ENCODE results near the gene NOD1. TPM values are rescaled to one million over a fixed set of nuclear protein-coding genes. Genes with fewer than 3 reads are reported as not detected.

The NOD1 gene
- total RNA-seq, 1 donor from 2014 or later, result 4.2 TPM

GRCh38 chr7:30523466-30523865, 44.9 kb upstream of the NOD1 start:
- TF ChIP-seq, protein P1, sequence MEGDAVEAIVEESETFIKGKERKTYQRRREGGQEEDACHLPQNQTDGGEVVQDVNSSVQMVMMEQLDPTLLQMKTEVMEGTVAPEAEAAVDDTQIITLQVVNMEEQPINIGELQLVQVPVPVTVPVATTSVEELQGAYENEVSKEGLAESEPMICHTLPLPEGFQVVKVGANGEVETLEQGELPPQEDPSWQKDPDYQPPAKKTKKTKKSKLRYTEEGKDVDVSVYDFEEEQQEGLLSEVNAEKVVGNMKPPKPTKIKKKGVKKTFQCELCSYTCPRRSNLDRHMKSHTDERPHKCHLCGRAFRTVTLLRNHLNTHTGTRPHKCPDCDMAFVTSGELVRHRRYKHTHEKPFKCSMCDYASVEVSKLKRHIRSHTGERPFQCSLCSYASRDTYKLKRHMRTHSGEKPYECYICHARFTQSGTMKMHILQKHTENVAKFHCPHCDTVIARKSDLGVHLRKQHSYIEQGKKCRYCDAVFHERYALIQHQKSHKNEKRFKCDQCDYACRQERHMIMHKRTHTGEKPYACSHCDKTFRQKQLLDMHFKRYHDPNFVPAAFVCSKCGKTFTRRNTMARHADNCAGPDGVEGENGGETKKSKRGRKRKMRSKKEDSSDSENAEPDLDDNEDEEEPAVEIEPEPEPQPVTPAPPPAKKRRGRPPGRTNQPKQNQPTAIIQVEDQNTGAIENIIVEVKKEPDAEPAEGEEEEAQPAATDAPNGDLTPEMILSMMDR (IDR thresholded peaks at IDR 0.05; ENCODE audit: insufficient read depth, low read length, severe bottlenecking), result no peak
- Histone ChIP-seq H3K4me3 (ENCODE audit: low read depth, low read length) (no peak overlapping the region), H3K27me3 (ENCODE audit: control insufficient read depth, insufficient read depth, low read length) (no peaks in the 10 kb centered on the region), H3K36me3 (ENCODE audit: control insufficient read depth, insufficient read depth, low read length) (no peaks in the 10 kb centered on the region)
- DNase-seq (ENCODE audit: low read depth) (no peak), FAIRE-seq (no peak)

DNA sequence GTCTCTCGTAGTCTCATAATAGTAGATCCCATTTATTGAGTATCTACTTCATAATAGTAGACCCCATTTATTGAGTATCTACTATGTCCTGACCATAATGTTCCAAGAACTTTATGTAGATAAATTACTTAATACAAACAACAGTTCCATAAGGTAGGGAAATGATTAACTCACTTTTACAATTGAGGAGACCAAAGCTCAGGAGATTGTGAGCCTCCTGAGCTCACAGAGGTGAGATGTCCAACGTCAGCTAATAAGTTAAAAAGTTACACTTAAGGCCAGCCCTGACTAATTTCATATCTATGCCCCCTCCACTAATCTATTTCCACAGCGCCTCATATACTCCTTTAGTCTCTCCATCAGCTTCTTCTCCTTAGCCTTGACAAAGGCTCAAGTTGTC, 43.6 kb upstream of the NOD1 start:
- H3K36me3 ChIP-seq (ENCODE audit: control insufficient read depth, insufficient read depth, low read length), result no peaks in the 10 kb centered on the region
- no peak overlapping the region for H3K4me3 ChIP-seq (ENCODE audit: low read depth, low read length)
- TF ChIP-seq, protein P1 (IDR thresholded peaks at IDR 0.05; ENCODE audit: insufficient read depth, low read length, severe bottlenecking), result no peak
- DNase-seq (ENCODE audit: low read depth) (no peak), FAIRE-seq (no peak)
- no peaks in the 10 kb centered on the region for H3K27me3 ChIP-seq (ENCODE audit: control insufficient read depth, insufficient read depth, low read length)

- no peak for FAIRE-seq
- no peak for DNase-seq (ENCODE audit: low read depth)
- Histone ChIP-seq H3K36me3 (ENCODE audit: control insufficient read depth, insufficient read depth, low read length) (no peaks in the 10 kb centered on the region), H3K27me3 (ENCODE audit: control insufficient read depth, insufficient read depth, low read length) (no peaks in the 10 kb centered on the region), H3K4me3 (ENCODE audit: low read depth, low read length) (no peak overlapping the region)
- TF ChIP-seq, protein P1 (IDR thresholded peaks at IDR 0.05; ENCODE audit: insufficient read depth, low read length, severe bottlenecking), result no peak
Observed at GRCh38 chr7:30521532-30521931, 42.9 kb upstream of the NOD1 start.

DNA sequence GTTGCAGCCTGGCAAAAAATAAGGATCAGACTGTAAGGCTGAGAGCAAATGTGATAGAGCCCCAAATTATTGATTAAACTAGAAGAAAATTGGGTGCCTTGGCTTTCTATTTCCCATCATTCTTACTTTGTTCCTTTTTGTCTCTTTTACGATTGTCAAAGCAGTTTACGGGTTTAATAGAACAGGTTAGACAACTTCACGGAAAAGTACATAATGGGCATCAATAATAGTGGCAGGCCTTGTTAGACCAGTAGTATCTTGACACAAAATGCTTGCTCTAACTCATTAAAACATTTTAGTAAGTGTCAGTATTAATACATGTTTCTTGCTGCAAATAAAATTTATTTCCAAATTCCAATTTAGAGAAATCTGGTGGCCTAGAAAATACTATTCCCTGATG, 40.5 kb upstream of the NOD1 start:
- DNase-seq (ENCODE audit: low read depth) (no peak), FAIRE-seq (no peak)
- H3K27me3 ChIP-seq (ENCODE audit: control insufficient read depth, insufficient read depth, low read length), result no peaks in the 10 kb centered on the region
- H3K36me3 ChIP-seq (ENCODE audit: control insufficient read depth, insufficient read depth, low read length), result no peaks in the 10 kb centered on the region
- H3K4me3 ChIP-seq (ENCODE audit: low read depth, low read length), result no peak overlapping the region
- TF ChIP-seq, protein P1 (IDR thresholded peaks at IDR 0.05; ENCODE audit: insufficient read depth, low read length, severe bottlenecking), result no peak

DNA sequence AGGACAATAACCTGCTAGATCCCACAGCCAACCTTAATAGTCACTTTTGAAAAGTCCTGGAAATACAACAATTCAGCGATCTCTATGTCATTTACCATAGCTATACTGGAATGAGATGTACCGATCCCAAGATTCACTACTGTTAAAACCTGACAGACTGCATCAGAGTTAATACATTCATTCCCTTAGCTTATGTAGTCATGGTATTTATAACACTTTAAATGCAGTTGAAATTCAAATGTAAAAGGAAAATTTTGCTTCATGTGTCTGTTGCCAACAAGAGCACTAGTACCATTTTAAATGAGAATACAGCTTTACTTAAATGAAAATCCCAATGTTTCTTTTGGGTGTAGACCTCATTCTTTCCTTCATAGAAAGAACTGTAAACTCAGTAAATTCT, 37.2 kb upstream of the NOD1 start:
- no peaks in the 10 kb centered on the region for H3K36me3 ChIP-seq (ENCODE audit: control insufficient read depth, insufficient read depth, low read length)
- no peaks in the 10 kb centered on the region for H3K27me3 ChIP-seq (ENCODE audit: control insufficient read depth, insufficient read depth, low read length)
- no peak overlapping the region for H3K4me3 ChIP-seq (ENCODE audit: low read depth, low read length)
- DNase-seq (ENCODE audit: low read depth) (no peak), FAIRE-seq (no peak)
- TF ChIP-seq, protein P1 (IDR thresholded peaks at IDR 0.05; ENCODE audit: insufficient read depth, low read length, severe bottlenecking), result no peak

GRCh38 chr7:30514776-30515175, 36.2 kb upstream of the NOD1 start:
- TF ChIP-seq, protein P1 (IDR thresholded peaks at IDR 0.05; ENCODE audit: insufficient read depth, low read length, severe bottlenecking), result no peak
- Histone ChIP-seq H3K27me3 (ENCODE audit: control insufficient read depth, insufficient read depth, low read length) (no peaks in the 10 kb centered on the region), H3K36me3 (ENCODE audit: control insufficient read depth, insufficient read depth, low read length) (no peaks in the 10 kb centered on the region), H3K4me3 (ENCODE audit: low read depth, low read length) (no peak overlapping the region)
- DNase-seq (ENCODE audit: low read depth) (no peak), FAIRE-seq (no peak)

Measured in bronchial epithelial cell (primary cell).